Nephron progenitor cell (in vitro differentiated cells): Measurements from ENCODE around the gene NLRC5.
A peak's percentile ranks its signal among the peaks of the same experiment; 100 is the strongest.

Experiments used
- DNase-seq: peaks from one replicate; pipeline ENCODE4 v3.0.0; 2021
- H3K27ac Mint-ChIP-seq: 2 replicates; pipeline ENCODE4 v1.8.0; 2021; ENCODE audit warnings: mild to moderate bottlenecking, moderate library complexity, mixed read lengths
- H3K27me3 Mint-ChIP-seq: 2 replicates; pipeline ENCODE4 v1.8.0; 2021; ENCODE audit warnings: mild to moderate bottlenecking, low read depth, mixed read lengths; ENCODE audit not compliant: poor library complexity
- H3K36me3 Mint-ChIP-seq: 2 replicates; pipeline ENCODE4 v1.8.0; 2021; ENCODE audit warnings: low read depth, mixed read lengths
- H3K4me1 Mint-ChIP-seq: 2 replicates; pipeline ENCODE4 v1.8.0; 2021; ENCODE audit warnings: mixed read lengths
- H3K4me3 Mint-ChIP-seq: 2 replicates; pipeline ENCODE4 v1.8.0; 2021; ENCODE audit warnings: mild to moderate bottlenecking, moderate library complexity, mixed read lengths
- H3K9me3 Mint-ChIP-seq: 2 replicates; pipeline ENCODE4 v1.8.0; 2021; ENCODE audit warnings: mild to moderate bottlenecking, moderate library complexity, mixed read lengths
- CTCF ChIP-seq: fragments of 200-600 bp; sonication (generic); IDR thresholded peaks from 2 replicates; pipeline ENCODE4 v1.5.0; 2021; ENCODE audit warnings: antibody characterized with exemption

Gene NLRC5

GRCh38 chr16:56944954-56945839, 44.2 kb upstream of the NLRC5 start:
- TF ChIP-seq CTCF = no peak
- H3K27ac Mint-ChIP-seq = no peak overlapping the region
- DNase-seq = no peak
- no peaks in the 10 kb centered on the region for H3K27me3 Mint-ChIP-seq
- H3K36me3 Mint-ChIP-seq = peaks cover 30% of the 10 kb centered on the region
- H3K4me1 Mint-ChIP-seq = peaks cover 18% of the 10 kb centered on the region
- no peaks in the 10 kb centered on the region for H3K9me3 Mint-ChIP-seq
- H3K4me3 Mint-ChIP-seq = no peak overlapping the region

GRCh38 chr16:56945847-56946527, 43.4 kb upstream of the NLRC5 start:
- Mint-ChIP-seq H3K4me1 (peaks cover 25% of the 10 kb centered on the region), H3K27ac (no peak overlapping the region), H3K27me3 (no peaks in the 10 kb centered on the region), H3K4me3 (no peak overlapping the region), H3K36me3 (peaks cover 28% of the 10 kb centered on the region), H3K9me3 (no peaks in the 10 kb centered on the region)
- no peak for DNase-seq
- TF ChIP-seq CTCF = no peak

GRCh38 chr16:56946767-56947603, 42.4 kb upstream of the NLRC5 start:
- Mint-ChIP-seq H3K27me3 (no peaks in the 10 kb centered on the region), H3K27ac (peak overlapping the region; percentile 47), H3K4me3 (no peak overlapping the region), H3K36me3 (peaks cover 24% of the 10 kb centered on the region), H3K9me3 (no peaks in the 10 kb centered on the region), H3K4me1 (peaks cover 35% of the 10 kb centered on the region)
- no peak for TF ChIP-seq CTCF
- no peak for DNase-seq

GRCh38 chr16:56947604-56947995, 41.8 kb upstream of the NLRC5 start:
- Mint-ChIP-seq H3K9me3 (no peaks in the 10 kb centered on the region), H3K4me3 (no peak overlapping the region), H3K27ac (no peak overlapping the region), H3K36me3 (peaks cover 22% of the 10 kb centered on the region), H3K4me1 (peaks cover 42% of the 10 kb centered on the region), H3K27me3 (no peaks in the 10 kb centered on the region)
- DNase-seq = no peak
- no peak for TF ChIP-seq CTCF

- Mint-ChIP-seq H3K27me3 (no peaks in the 10 kb centered on the region), H3K4me1 (peaks cover 47% of the 10 kb centered on the region), H3K27ac (no peak overlapping the region), H3K36me3 (peaks cover 16% of the 10 kb centered on the region), H3K9me3 (no peaks in the 10 kb centered on the region), H3K4me3 (no peak overlapping the region)
- no peak for TF ChIP-seq CTCF
- DNase-seq = no peak
Measured at GRCh38 chr16:56948234-56948633, 41.1 kb upstream of the NLRC5 start.
